ENCODE measurements around the gene ZFAND2B.

The ZFAND2B gene

GRCh38 chr2:219204425-219205164, 2.0 kb upstream of the ZFAND2B start:
- DNase-seq (ENCODE audit: low read depth): no peak

- DNase-seq (ENCODE audit: low read depth): no peak
These were observed 1.4 kb upstream of the ZFAND2B start for GRCh38 chr2:219205165-219205538.

GRCh38 chr2:219205981-219206327, 628 bp upstream of the ZFAND2B start:
- no peak for DNase-seq (ENCODE audit: low read depth)

- DNase-seq (ENCODE audit: low read depth): no peak
These were observed 727 bp downstream of the ZFAND2B start for GRCh38 chr2:219207134-219207883.

GRCh38 chr2:219207884-219208740, 1.5 kb downstream of the ZFAND2B start:
- DNase-seq (ENCODE audit: low read depth): no peak

- DNase-seq (ENCODE audit: low read depth): no peak
These were observed 2.9 kb downstream of the ZFAND2B start for GRCh38 chr2:219209236-219210195.

GRCh38 chr2:219210196-219210885, 3.8 kb downstream of the ZFAND2B start:
- DNase-seq (ENCODE audit: low read depth): no peak

GRCh38 chr2:219210886-219211362, 4.3 kb downstream of the ZFAND2B start:
- no peak for DNase-seq (ENCODE audit: low read depth)

- DNase-seq (ENCODE audit: low read depth): no peak
These were observed 6.4 kb downstream of the ZFAND2B start for GRCh38 chr2:219213026-219213415.

- DNase-seq (ENCODE audit: low read depth): no peak
These were observed 7.0 kb downstream of the ZFAND2B start for GRCh38 chr2:219213486-219214071.

- no peak for DNase-seq (ENCODE audit: low read depth)
These were observed 7.6 kb downstream of the ZFAND2B start for GRCh38 chr2:219214141-219214540.

GRCh38 chr2:219214786-219215185, 8.2 kb downstream of the ZFAND2B start:
- DNase-seq (ENCODE audit: low read depth): no peak

GRCh38 chr2:219215871-219216534, 9.4 kb downstream of the ZFAND2B start:
- no peak for DNase-seq (ENCODE audit: low read depth)

- no peak for DNase-seq (ENCODE audit: low read depth)
These were observed 9.9 kb downstream of the ZFAND2B start for GRCh38 chr2:219216535-219216915.

GRCh38 chr2:219218217-219218731, 11.7 kb downstream of the ZFAND2B start:
- DNase-seq (ENCODE audit: low read depth): no peak

GRCh38 chr2:219218732-219219701, 12.4 kb downstream of the ZFAND2B start, which contains the start of gene ABCB6:
ABCB6 (minus strand) TSS chr2:219218958; CDS start chr2:219218673, 285 bp downstream.
- peak; percentile 70 for DNase-seq (ENCODE audit: low read depth)

- no peak for DNase-seq (ENCODE audit: low read depth)
These were observed 13.4 kb downstream of the ZFAND2B start for GRCh38 chr2:219219784-219220532.
